GM12872 (cell line): ENCODE measurements around the gene SDHAF1.

Source experiments
- TF ChIP-seq, protein P1 (sequence below): IDR thresholded peaks from 3 replicates; pipeline ENCODE4 v1.5.1; 2011; ENCODE audit warnings: low read depth, mild to moderate bottlenecking, low read length, moderate library complexity; ENCODE audit not compliant: insufficient read depth

SDHAF1 gene

DNA sequence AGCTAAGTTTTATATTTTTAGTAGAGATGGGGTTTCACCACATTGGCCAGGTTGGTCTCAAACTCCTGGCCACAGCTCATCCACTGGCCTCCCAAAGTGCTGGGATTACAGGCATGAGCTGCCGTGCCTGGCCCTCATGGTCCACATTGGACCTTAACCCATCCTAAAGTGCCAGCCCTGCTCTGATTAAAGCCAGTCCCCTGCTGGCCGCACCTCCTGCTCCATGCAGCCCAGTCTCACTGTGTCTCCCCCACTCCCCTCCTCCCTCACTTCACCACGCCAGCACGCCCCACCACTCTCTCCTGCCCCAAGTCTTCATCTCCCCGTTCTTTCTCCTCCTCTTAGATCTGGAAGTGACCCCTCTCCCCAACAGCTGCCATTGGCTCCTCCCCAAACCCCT is 16.7 kb upstream of the SDHAF1 start:
- TF ChIP-seq, protein P1, sequence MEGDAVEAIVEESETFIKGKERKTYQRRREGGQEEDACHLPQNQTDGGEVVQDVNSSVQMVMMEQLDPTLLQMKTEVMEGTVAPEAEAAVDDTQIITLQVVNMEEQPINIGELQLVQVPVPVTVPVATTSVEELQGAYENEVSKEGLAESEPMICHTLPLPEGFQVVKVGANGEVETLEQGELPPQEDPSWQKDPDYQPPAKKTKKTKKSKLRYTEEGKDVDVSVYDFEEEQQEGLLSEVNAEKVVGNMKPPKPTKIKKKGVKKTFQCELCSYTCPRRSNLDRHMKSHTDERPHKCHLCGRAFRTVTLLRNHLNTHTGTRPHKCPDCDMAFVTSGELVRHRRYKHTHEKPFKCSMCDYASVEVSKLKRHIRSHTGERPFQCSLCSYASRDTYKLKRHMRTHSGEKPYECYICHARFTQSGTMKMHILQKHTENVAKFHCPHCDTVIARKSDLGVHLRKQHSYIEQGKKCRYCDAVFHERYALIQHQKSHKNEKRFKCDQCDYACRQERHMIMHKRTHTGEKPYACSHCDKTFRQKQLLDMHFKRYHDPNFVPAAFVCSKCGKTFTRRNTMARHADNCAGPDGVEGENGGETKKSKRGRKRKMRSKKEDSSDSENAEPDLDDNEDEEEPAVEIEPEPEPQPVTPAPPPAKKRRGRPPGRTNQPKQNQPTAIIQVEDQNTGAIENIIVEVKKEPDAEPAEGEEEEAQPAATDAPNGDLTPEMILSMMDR: no peak

DNA sequence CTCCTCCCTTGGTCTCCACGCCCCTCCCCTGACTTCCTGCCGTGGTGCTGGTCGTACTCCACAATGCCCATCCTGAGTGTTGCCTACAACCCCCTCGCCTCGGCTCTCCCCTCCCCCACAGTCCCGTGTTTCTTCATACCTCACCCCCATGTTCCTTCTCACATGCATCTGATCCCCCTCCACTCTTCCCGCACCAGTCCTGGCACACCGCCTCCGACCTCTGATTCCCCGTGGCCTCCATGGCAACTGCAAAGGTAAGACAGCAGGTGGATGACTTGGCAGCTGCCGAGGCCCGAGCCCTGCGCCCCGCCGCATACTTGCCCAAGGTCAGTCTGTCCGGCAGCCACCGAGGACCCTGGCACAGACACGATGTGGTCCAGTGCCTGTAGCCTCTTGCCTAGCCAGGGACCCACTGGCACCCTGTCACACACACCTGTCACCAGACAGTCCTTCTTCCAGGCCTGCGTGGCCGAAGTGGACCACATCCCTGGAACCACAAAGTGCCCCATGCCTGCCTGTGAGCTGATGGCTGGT is 16.1 kb upstream of the SDHAF1 start:
- TF ChIP-seq, protein P1: no peak

- TF ChIP-seq, protein P1: no peak
These were observed 11.8 kb upstream of the SDHAF1 start for GRCh38 chr19:35983177-35983576.

GRCh38 chr19:35986111-35986510 is 8.9 kb upstream of the SDHAF1 start:
- TF ChIP-seq, protein P1: no peak

DNA sequence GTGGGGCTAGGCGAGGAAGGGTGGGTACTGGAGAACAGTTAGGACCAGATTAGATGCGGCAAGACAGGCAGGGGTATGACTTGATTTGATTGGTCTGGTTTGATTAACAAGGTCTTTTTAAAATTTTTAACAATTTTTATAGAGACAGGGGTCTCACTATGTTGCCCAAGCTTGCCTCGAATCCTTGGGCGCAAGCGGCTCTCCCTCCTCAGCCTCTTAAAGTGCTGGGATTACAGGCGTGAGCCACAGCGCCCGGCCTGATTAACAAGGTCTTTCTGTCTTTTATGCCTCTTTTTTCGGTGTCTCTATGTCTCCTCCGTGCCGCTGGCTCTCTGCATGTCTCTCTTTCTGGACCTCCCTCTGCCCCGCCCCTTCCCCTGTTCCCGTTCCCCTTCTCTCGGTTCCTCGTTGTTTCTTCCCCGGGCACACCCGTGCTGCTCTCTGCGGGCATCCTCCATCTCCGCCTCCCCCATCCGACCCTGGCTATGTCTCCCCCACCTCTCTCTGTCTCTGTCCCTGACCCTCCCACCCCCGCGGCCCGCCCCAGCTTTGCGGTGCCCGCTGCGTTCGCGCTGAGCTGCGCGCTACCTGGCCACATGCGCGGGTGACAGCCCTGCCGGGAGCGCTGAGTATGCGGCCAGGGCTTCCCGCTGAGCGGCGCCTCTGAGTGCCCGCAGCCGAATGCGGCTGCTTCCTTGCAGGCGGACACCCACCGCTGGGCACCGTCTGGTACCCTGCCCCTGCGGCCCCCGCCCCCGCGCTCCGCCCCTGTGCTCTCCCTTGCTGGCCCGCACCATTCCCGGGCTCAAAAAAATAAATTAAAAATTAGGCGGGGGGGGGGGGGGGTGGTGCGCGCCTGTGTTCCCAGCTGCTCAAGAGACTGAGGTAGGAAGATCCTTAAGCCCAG is 8.1 kb upstream of the SDHAF1 start:
- TF ChIP-seq, protein P1: no peak

DNA sequence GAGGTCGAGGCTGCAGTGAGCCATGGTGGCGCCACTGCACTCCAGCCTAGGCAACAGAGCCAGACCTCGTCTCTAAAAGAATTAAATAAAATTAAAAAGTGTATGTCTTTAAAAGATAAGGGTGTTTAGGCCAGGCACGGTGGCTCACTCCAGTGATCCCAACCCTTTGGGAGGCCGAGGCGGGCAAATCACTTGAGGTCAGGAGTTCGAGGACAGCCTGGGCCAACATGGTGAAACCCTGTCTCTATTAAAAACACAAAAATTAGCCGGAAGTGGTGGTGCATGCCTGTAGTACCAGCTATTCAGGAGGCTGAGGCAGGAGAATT is 7.5 kb upstream of the SDHAF1 start:
- TF ChIP-seq, protein P1: no peak

GRCh38 chr19:35988824-35989223 is 6.2 kb upstream of the SDHAF1 start:
- TF ChIP-seq, protein P1: no peak
